D341Med (cell line): ENCODE results near the gene H6PD.
A peak's percentile ranks its signal among the peaks of the same experiment; 100 is the strongest.

Source experiments
- DNase-seq: peaks from one replicate; pipeline ENCODE4 v3.0.0; 2012; ENCODE audit warnings: low spot score

H6PD gene, protein sequence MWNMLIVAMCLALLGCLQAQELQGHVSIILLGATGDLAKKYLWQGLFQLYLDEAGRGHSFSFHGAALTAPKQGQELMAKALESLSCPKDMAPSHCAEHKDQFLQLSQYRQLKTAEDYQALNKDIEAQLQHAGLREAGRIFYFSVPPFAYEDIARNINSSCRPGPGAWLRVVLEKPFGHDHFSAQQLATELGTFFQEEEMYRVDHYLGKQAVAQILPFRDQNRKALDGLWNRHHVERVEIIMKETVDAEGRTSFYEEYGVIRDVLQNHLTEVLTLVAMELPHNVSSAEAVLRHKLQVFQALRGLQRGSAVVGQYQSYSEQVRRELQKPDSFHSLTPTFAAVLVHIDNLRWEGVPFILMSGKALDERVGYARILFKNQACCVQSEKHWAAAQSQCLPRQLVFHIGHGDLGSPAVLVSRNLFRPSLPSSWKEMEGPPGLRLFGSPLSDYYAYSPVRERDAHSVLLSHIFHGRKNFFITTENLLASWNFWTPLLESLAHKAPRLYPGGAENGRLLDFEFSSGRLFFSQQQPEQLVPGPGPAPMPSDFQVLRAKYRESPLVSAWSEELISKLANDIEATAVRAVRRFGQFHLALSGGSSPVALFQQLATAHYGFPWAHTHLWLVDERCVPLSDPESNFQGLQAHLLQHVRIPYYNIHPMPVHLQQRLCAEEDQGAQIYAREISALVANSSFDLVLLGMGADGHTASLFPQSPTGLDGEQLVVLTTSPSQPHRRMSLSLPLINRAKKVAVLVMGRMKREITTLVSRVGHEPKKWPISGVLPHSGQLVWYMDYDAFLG

GRCh38 chr1:9234223-9235095, at the start of gene H6PD:
Gene H6PD, plus strand, starts transcription at chr1:9234774. Its CDS starts 10,161 bp downstream, at chr1:9244935.
- peak; percentile 96 for DNase-seq

DNA sequence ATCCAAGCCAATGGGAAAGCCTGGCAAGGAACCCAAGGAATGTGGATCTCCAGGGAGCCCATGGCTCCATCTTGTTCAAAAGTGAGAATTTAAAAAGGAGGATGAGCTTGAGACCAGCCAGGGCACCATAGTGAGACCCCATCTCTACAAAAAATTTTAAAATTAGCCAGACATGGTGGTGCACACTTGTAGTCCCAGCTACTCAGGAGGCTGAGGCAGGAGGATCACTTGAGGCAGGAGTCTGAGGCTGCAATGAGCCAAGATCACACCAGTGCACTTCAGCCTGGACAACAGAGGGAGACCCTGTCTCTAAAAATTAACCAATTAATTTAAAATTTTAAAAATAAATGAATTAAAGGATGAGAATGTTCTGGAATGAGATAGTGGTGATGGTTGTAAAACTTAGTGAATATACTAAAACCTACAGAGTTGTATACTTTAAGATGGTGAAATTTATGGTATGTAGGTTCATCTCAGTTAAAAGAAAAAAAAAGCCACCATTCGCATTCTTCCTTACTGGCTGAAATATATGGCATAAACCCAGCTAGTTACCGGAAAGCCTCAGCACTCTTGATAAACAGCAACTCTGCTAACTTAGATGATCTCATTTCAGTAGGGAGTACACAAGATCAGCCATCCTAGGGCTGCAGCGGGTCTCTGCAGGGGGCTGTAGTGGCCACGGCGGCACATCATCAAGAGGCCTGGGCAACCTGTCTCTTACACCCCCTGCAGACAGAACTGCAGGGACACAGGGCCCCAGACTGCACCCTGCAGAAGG, 48.3 kb upstream of the H6PD start:
- no peak for DNase-seq

DNA sequence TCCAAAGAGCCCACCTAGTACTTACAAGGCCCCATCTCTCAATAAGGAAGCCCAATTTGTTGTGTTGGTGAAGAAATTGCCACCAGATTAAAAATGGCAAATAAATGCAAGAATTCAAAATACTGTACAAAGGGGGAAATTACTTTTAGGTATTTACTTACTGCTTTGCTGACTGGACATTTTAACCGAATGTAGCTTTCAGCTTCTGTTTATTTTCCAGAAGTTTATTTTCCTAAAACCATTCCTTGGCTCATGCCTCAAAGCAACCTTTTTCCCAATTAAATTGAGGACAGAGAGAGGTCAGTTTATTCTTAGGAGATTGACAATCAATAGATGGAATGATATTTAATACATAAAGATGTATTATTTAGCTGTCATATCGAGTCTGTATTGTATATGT, 47.6 kb upstream of the H6PD start:
- no peak for DNase-seq

- DNase-seq = no peak
These were observed 44.3 kb upstream of the H6PD start for GRCh38 chr1:9190234-9190633.

DNA sequence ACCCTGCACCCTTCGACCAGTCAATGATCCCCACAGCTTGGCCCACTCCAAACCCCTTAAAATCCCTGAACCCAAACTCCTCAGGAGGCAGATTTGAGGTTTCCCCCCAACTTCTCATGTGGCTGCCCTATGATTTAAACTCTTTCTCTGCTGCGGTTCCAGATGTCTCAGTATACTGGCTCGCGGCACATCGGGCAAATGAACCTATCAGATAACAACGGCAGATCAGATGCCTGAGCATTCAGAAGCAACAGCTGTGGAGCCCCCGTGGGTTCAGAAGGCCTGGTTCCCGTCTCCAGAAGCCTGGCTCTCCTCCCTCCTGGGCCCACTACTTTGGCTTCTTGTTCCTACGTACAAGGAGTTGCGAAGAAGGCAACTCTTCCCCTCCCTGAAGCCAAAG, 43.3 kb upstream of the H6PD start:
- DNase-seq = no peak

GRCh38 chr1:9192578-9193232, 41.9 kb upstream of the H6PD start:
- no peak for DNase-seq

- DNase-seq = no peak
These were observed 41.3 kb upstream of the H6PD start for GRCh38 chr1:9193233-9193625.

GRCh38 chr1:9194024-9194423, 40.5 kb upstream of the H6PD start:
- no peak for DNase-seq

DNA sequence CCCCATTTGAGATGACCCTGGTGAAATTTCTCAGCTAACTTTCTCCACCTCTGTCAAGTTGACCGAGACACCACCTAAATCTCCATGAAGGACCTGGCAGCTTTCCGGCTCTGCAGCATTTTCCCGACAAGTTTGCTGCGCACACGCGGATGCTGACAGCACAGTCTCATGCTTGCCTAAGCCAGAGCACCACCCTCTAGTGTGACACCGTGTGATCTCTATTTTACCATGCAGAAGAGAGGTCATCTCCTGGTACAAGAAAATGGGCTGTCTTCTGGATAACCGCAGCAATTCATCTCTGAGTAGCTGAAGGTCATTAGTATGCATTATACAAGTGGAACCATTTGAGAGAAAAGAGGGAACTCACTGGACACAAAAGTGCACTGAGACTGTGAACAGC, 38.9 kb upstream of the H6PD start:
- no peak for DNase-seq

DNA sequence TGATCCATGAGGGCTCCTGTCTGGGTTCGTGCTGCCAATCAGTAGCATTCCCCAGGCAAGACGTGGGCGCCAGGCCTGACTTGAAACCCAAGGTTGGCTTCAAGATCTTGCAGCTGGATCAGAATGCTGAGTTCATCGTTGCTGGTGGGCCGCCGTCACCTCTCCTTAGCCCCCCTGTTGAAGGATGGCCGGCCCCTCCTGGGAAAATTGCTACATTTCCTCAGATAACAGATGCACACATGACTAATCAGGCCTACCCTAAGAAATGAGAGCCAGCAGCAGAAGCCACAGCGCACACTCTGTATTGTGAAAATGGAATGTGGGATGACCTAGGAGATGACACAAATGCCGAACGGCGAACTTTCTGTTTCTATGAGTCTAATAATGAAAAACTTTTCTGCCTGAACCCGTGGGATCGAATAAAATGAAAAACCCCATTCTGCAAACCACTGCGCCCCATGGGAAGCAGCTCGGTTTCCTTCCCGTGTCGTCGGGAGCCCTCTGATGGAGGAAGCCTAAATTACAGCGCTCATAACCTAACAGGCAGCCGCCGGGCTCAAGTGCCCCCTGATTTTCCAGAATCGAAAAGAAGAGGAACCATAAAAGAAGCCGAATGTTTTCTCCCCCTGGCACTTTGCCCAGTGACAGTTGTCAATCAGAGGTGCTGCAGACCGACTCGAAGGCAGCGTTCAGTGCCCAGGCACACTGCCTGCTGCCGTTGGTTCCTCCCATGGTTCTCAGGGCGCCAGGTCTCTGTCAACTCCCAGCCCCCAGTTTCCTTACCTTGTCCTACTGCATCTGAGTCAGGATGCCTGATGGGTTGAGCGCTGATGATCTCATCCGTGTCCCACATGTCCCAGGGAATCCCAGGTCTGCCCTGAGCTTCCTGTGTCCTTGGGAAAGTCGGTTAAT, 38.2 kb upstream of the H6PD start:
- DNase-seq = peak; percentile 78

DNA sequence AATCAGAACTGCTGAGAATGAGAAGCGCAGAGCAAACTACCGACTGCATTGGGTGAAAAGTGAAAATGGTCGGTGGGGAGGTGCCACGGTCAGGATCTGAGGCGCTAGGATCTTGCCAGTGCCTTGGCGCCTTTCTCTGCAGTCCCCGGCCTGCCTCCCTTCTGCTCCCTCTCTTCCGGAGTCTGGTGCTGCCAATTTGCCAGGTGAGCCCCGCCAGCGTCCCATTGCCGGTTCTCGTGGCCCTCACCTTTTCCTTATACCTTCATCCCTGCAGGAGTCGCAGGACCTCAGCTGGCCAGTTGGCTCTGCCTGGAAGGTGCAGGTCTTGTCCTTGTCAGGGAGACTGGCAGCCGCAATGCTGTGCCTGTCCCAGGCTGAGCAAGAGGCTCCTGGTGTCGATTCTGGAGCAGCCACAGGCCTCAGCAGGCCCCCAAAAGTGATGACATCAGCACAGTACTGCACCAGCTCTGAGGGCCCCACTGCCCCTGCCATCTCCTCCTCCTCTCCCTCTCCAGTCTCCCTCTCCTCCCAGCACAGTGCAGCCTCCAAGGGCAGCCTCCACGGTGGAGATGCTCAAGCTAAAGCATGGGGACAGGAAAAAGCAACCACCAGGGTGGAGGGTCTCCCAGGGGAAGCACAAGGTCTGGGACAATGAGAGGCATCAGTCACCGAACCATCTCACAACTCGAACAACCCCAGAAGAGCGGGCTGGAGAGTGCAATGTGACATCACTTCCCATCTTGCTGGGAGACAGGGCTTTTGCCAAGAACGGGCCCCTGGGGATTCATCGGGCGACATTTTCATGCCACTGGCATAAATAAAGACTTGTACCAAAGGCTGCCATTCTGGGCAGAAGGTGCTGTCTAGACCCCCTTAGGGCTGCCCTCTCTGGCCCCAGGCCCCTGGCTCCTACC, 37.1 kb upstream of the H6PD start:
- DNase-seq = no peak

- peak; percentile 79 for DNase-seq
These were observed 35.8 kb upstream of the H6PD start for GRCh38 chr1:9198538-9199361.

DNA sequence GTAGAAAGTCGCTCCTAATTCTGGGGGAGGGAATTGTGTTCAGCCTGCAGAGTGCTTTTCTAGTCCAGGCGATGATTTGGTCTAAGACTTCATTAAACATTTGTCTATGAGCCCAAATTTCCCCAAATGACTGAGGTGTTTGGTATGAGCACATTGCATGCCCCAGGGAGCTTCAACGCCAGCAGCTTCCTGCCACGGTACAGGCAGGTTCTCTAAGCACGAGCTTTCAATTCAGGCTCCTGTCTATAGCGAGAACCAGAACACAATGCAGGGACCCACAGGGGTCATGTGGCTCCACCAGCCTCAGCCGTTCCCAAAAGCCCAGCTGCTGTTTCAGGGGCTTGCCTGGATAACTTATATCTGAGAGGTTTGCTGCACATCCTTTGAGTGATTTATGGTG, 34.1 kb upstream of the H6PD start:
- DNase-seq = no peak

- DNase-seq = no peak
These were observed 33.0 kb upstream of the H6PD start for GRCh38 chr1:9201401-9202239.

DNA sequence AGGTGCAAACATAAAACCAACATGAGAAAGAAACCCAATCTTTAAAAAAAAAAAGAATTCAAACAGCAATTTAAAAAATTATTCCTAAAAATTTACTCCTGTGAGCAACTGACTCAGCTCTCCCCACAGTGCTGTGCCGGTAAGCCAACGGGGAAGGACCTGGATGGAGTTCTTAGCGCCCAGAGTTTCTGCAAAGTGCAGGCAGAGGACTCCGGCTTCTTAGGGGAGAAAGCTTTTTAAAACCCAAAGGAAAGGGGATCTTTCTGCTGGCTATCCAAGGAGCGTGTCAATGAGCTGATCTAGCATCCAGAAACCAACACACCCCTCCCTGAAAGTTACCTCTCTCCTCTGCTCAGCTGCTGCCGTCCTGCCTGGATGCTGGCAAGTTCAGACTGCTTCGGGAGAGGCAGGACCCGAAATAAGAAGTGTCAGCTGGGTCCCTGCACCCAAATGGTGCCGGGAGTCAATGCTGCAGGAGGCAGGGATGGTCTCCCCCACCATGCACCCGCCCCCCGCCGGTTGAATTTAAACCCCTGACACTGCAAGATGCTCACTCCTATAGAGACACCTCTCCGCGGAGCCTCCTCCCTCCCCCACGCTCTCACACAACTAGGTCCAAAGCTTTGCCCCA, 32.2 kb upstream of the H6PD start:
- no peak for DNase-seq

DNA sequence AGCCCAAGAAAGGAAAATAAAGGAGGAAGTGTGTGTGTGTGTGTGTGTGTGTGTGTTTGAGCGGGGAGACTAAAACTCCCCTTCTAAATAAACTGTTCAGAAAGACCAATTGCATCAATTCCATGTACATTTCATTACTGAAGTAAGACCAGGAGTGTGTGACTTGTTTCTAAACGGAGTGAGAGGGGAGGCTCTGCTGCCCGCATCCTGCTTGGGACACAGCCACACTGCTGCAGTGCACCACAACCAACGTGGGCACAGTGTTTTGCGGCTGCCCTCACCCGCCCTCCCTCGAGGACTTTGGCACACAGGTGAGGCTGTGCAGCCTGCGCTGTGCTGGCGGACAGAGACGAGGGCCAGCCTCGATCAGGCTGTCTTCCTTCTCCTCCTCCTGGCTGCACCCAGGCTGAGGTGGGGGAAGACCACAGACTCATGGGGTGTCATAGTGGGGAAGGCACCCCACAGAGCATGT, 31.0 kb upstream of the H6PD start:
- DNase-seq = no peak
